ENCODE measurements around the gene OSCP1. TPM values are rescaled to one million over a fixed set of nuclear protein-coding genes. Genes with fewer than 3 reads are reported as not detected.
A peak's percentile ranks its signal among the peaks of the same experiment; 100 is the strongest.
"Not testable (repeated sequence)": the region's sequence is repeated elsewhere in the genome, so short reads cannot be mapped to it uniquely, and the experiment has no call there.

Gene OSCP1
- total RNA-seq = 10 to 100 TPM; 21.5 to 27.9 TPM
- 10 to 100 TPM; 20.0 to 23.8 TPM for polyA plus RNA-seq (ENCODE audit: insufficient read length in 2 of 2)
- long read RNA-seq, donor 1, partial matches to known transcripts = 0 of 5 reads
- long read RNA-seq, donor 1, other reads (novel, unspliced or antisense) = 0 of 5 reads
- long read RNA-seq, donor 2, partial matches to known transcripts = 0 of 5 reads
- long read RNA-seq, donor 2, other reads (novel, unspliced or antisense) = 0 of 5 reads
- long read RNA-seq, donor 3, partial matches to known transcripts = 0 of 1 reads
- long read RNA-seq, donor 3, other reads (novel, unspliced or antisense) = 0 of 1 reads
- long read RNA-seq, donor 4, partial matches to known transcripts = 0 of 8 reads
- long read RNA-seq, donor 4, other reads (novel, unspliced or antisense) = 0 of 8 reads

- Histone ChIP-seq H3K36me3 (ENCODE audit: control insufficient read depth, insufficient read depth, low read length) (peaks cover 1% of the 10 kb centered on the region), H3K4me1 (ENCODE audit: control insufficient read depth, insufficient read depth, low read length) (peaks cover 13% of the 10 kb centered on the region), H3K4me3 (ENCODE audit: low read depth, low read length) (peak within 1 kb of the TSS; percentile 75), H3K27me3 (ENCODE audit: control insufficient read depth, insufficient read depth, low read length) (no peaks in the 10 kb centered on the region), H3K9me3 (ENCODE audit: control insufficient read depth, insufficient read depth, low read length) (no peaks in the 10 kb centered on the region), H3K27ac (ENCODE audit: low read depth, low read length) (peak within 1 kb of the TSS; percentile 96)
- under 1% methylated on average over 48 of the region's 48 CpGs for WGBS (ENCODE audit: insufficient coverage)
- DNase-seq (ENCODE audit: low read depth in 4 of 6, low spot score in 6 of 6) = peak; percentile 93 to 98 (median 95)
Measured at GRCh38 chr1:36450270-36450918, at the start of gene OSCP1. TSS of gene OSCP1 (minus strand) at chr1:36450451. CDS start at chr1:36450369, 82 bp downstream.

- Histone ChIP-seq H3K27ac (ENCODE audit: low read depth, low read length) (no peak overlapping the region), H3K4me1 (ENCODE audit: control insufficient read depth, insufficient read depth, low read length) (no peaks in the 10 kb centered on the region), H3K27me3 (ENCODE audit: control insufficient read depth, insufficient read depth, low read length) (no peaks in the 10 kb centered on the region), H3K4me3 (ENCODE audit: low read depth, low read length) (no peak overlapping the region), H3K36me3 (ENCODE audit: control insufficient read depth, insufficient read depth, low read length) (no peaks in the 10 kb centered on the region), H3K9me3 (ENCODE audit: control insufficient read depth, insufficient read depth, low read length) (no peaks in the 10 kb centered on the region)
- no CpG with 5 or more reads among the region's 2 CpGs for WGBS (ENCODE audit: insufficient coverage)
- no peak for DNase-seq (ENCODE audit: low read depth in 4 of 6, low spot score in 6 of 6)
Measured at GRCh38 chr1:36497207-36497606, 47.0 kb upstream of the OSCP1 start.

- Histone ChIP-seq H3K27me3 (ENCODE audit: control insufficient read depth, insufficient read depth, low read length) (no peaks in the 10 kb centered on the region), H3K4me1 (ENCODE audit: control insufficient read depth, insufficient read depth, low read length) (no peaks in the 10 kb centered on the region), H3K36me3 (ENCODE audit: control insufficient read depth, insufficient read depth, low read length) (no peaks in the 10 kb centered on the region), H3K27ac (ENCODE audit: low read depth, low read length) (no peak overlapping the region), H3K9me3 (ENCODE audit: control insufficient read depth, insufficient read depth, low read length) (no peaks in the 10 kb centered on the region), H3K4me3 (ENCODE audit: low read depth, low read length) (no peak overlapping the region)
- no peak for DNase-seq (ENCODE audit: low read depth in 4 of 6, low spot score in 6 of 6)
- 70% methylated on average over 4 of the region's 5 CpGs for WGBS (ENCODE audit: insufficient coverage)
Measured at GRCh38 chr1:36494971-36495370, 44.7 kb upstream of the OSCP1 start.

GRCh38 chr1:36493524-36493923 is 43.3 kb upstream of the OSCP1 start:
- Histone ChIP-seq H3K27ac (ENCODE audit: low read depth, low read length) (no peak overlapping the region), H3K27me3 (ENCODE audit: control insufficient read depth, insufficient read depth, low read length) (no peaks in the 10 kb centered on the region), H3K4me1 (ENCODE audit: control insufficient read depth, insufficient read depth, low read length) (no peaks in the 10 kb centered on the region), H3K36me3 (ENCODE audit: control insufficient read depth, insufficient read depth, low read length) (no peaks in the 10 kb centered on the region), H3K9me3 (ENCODE audit: control insufficient read depth, insufficient read depth, low read length) (no peaks in the 10 kb centered on the region), H3K4me3 (ENCODE audit: low read depth, low read length) (no peak overlapping the region)
- no peak for DNase-seq (ENCODE audit: low read depth in 4 of 6, low spot score in 6 of 6)
- 90% methylated on average over 9 of the region's 9 CpGs for WGBS (ENCODE audit: insufficient coverage)

GRCh38 chr1:36492491-36492890 is 42.2 kb upstream of the OSCP1 start:
- no peak for DNase-seq (ENCODE audit: low read depth in 4 of 6, low spot score in 6 of 6)
- Histone ChIP-seq H3K9me3 (ENCODE audit: control insufficient read depth, insufficient read depth, low read length) (no peaks in the 10 kb centered on the region), H3K4me1 (ENCODE audit: control insufficient read depth, insufficient read depth, low read length) (no peaks in the 10 kb centered on the region), H3K27ac (ENCODE audit: low read depth, low read length) (no peak overlapping the region), H3K36me3 (ENCODE audit: control insufficient read depth, insufficient read depth, low read length) (no peaks in the 10 kb centered on the region), H3K4me3 (ENCODE audit: low read depth, low read length) (no peak overlapping the region), H3K27me3 (ENCODE audit: control insufficient read depth, insufficient read depth, low read length) (no peaks in the 10 kb centered on the region)
- WGBS (ENCODE audit: insufficient coverage) = no CpG with 5 or more reads among the region's 9 CpGs

GRCh38 chr1:36489258-36490051 is 39.2 kb upstream of the OSCP1 start:
- WGBS (ENCODE audit: insufficient coverage) = 76% methylated on average over 7 of the region's 10 CpGs
- H3K4me1 ChIP-seq (ENCODE audit: control insufficient read depth, insufficient read depth, low read length) = not testable (repeated sequence)

GRCh38 chr1:36487906-36488305 is 37.7 kb upstream of the OSCP1 start:
- Histone ChIP-seq H3K27me3 (ENCODE audit: control insufficient read depth, insufficient read depth, low read length) (no peaks in the 10 kb centered on the region), H3K4me1 (ENCODE audit: control insufficient read depth, insufficient read depth, low read length) (peaks cover 10% of the 10 kb centered on the region), H3K27ac (ENCODE audit: low read depth, low read length) (no peak overlapping the region), H3K4me3 (ENCODE audit: low read depth, low read length) (no peak overlapping the region), H3K9me3 (ENCODE audit: control insufficient read depth, insufficient read depth, low read length) (no peaks in the 10 kb centered on the region), H3K36me3 (ENCODE audit: control insufficient read depth, insufficient read depth, low read length) (no peaks in the 10 kb centered on the region)
- WGBS (ENCODE audit: insufficient coverage) = 94% methylated on average over 1 of the region's 3 CpGs
- DNase-seq (ENCODE audit: low read depth in 4 of 6, low spot score in 6 of 6) = no peak

More at GRCh38 chr1:36489258-36490051, 39.2 kb upstream of the OSCP1 start:
- DNase-seq (ENCODE audit: low read depth in 4 of 6, low spot score in 6 of 6) = peak in 1 of 6 donors; percentile 14
- H3K4me3 ChIP-seq (ENCODE audit: low read depth, low read length); H3K9me3 ChIP-seq (ENCODE audit: control insufficient read depth, insufficient read depth, low read length); H3K27me3 ChIP-seq (ENCODE audit: control insufficient read depth, insufficient read depth, low read length); H3K27ac ChIP-seq (ENCODE audit: low read depth, low read length); H3K36me3 ChIP-seq (ENCODE audit: control insufficient read depth, insufficient read depth, low read length): not testable (repeated sequence)

GRCh38 chr1:36487336-36487725 is 37.1 kb upstream of the OSCP1 start:
- not testable (repeated sequence) for H3K9me3 ChIP-seq (ENCODE audit: control insufficient read depth, insufficient read depth, low read length); H3K36me3 ChIP-seq (ENCODE audit: control insufficient read depth, insufficient read depth, low read length); H3K27ac ChIP-seq (ENCODE audit: low read depth, low read length); H3K4me3 ChIP-seq (ENCODE audit: low read depth, low read length); H3K27me3 ChIP-seq (ENCODE audit: control insufficient read depth, insufficient read depth, low read length); DNase-seq (ENCODE audit: low read depth in 4 of 6, low spot score in 6 of 6)
- peaks cover 16% of the 10 kb centered on the region for H3K4me1 ChIP-seq (ENCODE audit: control insufficient read depth, insufficient read depth, low read length)
- WGBS (ENCODE audit: insufficient coverage) = no CpG with 5 or more reads among the region's 9 CpGs

- peak in 2 of 6 donors; percentile 8 to 51 for DNase-seq (ENCODE audit: low read depth in 4 of 6, low spot score in 6 of 6)
- 74% methylated on average over 13 of the region's 17 CpGs for WGBS (ENCODE audit: insufficient coverage)
- Histone ChIP-seq H3K4me3 (ENCODE audit: low read depth, low read length) (no peak overlapping the region), H3K9me3 (ENCODE audit: control insufficient read depth, insufficient read depth, low read length) (no peaks in the 10 kb centered on the region), H3K36me3 (ENCODE audit: control insufficient read depth, insufficient read depth, low read length) (no peaks in the 10 kb centered on the region), H3K27ac (ENCODE audit: low read depth, low read length) (no peak overlapping the region), H3K4me1 (ENCODE audit: control insufficient read depth, insufficient read depth, low read length) (peaks cover 20% of the 10 kb centered on the region), H3K27me3 (ENCODE audit: control insufficient read depth, insufficient read depth, low read length) (no peaks in the 10 kb centered on the region)
Measured at GRCh38 chr1:36486439-36487335, 36.4 kb upstream of the OSCP1 start.

Measured in spinal cord (tissue), 10 donors.